Raji (cell line): Measurements from ENCODE around the gene PAK1.

Source experiments
- POLR2A ChIP-seq: IDR thresholded peaks from 2 replicates; pipeline ENCODE4 v1.6.1; 2011; ENCODE audit warnings: low read depth, low read length, control low read depth; ENCODE audit not compliant: insufficient read depth

PAK1 gene

GRCh38 chr11:77322926-77323590 is 150.8 kb downstream of the PAK1 start:
- TF ChIP-seq POLR2A = no peak

DNA sequence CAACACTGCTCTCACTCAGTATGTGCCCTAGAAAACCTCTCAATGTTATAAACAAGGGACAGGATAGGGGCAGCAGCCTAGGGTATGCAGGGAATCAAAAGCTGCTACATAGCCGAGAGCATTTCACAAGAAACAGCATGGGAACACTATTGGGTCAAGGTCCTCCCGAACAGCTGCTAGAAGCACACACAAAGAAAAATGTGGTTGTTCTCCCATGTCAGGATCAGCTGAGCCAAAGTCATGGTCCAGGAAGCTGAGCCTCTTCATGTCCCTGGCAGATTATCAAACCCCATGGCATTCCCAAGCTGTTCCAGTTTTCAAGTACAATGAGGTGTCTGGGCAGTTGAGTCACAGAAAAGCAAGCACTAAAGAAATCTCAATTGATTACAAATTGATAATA is 151.4 kb downstream of the PAK1 start:
- no peak for TF ChIP-seq POLR2A

DNA sequence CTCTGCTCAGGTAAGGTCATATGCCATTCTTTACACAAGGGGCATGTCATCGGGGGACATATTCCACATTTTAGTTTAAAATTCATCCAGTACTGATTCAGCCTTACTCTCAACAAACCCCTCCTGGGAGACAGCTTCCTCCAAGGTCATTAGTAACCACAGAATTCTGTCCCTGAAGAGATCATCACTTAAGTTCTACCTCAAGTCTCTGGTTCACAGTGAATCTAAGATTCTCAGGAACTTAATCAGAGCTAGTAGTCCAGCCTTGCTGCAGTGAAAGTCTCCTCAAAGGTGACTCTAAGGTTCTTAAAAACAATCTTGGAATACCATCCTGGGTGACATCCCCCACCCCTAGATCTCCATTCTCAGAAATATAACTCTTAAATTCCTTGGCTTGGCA is 153.5 kb downstream of the PAK1 start:
- TF ChIP-seq POLR2A = no peak

GRCh38 chr11:77318600-77318999 is 155.3 kb downstream of the PAK1 start:
- TF ChIP-seq POLR2A = no peak

DNA sequence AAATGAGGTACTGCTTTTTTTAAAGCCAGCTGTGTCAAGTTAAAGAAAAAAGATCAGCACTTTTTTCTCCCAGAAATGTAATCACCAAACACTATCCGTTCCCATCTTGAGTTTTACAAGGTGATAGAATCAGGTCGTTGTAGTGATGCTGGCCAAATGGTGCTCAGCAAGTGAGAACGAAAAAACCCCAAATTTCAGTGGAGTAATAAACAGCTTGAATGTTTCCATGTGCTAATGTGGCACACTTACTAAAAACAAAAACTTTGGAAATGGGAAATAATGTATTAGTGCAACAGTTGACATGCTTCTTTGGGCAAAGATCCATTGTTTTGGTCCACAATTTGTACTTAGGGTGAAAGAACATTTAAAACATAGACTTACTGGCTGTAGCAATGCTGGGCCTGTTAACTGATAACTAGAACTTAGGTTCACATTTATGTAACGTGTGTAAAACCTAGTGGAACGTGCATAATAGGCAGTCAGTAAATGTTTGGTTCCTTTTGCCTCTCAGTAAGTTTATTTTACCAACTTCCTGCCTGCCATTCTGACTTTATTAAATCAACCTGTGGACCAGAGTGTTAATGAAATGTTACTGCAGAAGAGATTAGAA is 157.1 kb downstream of the PAK1 start:
- no peak for TF ChIP-seq POLR2A

DNA sequence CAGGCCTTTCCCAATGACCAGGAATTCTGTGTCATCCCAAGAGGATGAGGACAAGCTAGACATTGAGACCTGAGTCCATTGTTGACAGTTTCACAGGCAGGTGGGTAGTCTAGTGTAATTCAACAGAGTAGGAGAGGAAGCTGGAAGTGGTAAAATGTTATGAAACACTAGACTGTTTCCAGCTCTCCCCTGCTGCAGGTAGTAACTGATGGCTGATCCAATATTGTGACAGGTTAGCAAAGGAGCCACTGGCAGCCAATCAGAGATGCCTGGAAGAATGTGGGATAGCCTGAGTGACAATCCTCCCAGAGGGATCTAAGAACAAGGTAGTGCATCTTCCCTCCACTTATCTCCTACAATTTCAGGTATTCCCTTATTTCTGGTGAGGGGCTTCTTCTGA is 161.8 kb downstream of the PAK1 start:
- no peak for TF ChIP-seq POLR2A

DNA sequence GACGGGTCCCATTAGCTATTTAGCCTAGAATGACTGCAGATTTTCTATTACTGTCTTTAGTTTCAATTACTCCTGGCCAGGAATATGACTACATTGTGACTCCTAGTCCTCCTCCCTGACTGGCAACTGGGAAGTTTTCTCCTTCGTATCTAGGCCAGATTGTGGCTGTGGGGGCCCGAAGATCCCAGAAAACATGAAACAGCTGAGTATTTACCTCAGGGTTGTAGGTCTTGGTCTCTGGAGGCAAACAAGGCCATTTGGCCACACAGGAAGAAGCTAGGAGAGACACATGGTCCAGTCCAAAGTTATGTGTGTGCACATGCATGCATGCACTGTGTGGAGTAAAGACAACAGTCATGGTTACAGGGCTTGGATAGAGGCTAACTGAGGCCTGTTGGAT is 162.2 kb downstream of the PAK1 start:
- no peak for TF ChIP-seq POLR2A

DNA sequence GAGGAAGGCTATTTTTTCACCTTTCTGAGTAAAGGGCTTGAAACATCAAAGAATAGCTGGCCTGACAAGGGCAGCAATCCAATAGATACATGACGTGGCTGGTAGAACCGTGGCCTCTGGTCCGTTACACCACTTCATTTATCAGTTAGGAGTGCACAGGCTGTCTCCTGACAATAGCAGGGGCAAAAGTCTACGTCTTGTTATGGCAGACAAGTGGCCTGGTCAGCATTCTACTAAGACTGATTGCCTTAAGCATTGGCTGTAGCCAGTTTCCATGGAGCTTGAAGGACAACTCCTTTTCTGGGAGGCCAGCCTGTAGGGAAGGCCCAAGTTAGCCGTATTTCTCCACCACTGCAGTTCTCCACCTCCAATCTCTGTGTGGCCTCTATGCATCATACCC is 163.2 kb downstream of the PAK1 start:
- TF ChIP-seq POLR2A = no peak

DNA sequence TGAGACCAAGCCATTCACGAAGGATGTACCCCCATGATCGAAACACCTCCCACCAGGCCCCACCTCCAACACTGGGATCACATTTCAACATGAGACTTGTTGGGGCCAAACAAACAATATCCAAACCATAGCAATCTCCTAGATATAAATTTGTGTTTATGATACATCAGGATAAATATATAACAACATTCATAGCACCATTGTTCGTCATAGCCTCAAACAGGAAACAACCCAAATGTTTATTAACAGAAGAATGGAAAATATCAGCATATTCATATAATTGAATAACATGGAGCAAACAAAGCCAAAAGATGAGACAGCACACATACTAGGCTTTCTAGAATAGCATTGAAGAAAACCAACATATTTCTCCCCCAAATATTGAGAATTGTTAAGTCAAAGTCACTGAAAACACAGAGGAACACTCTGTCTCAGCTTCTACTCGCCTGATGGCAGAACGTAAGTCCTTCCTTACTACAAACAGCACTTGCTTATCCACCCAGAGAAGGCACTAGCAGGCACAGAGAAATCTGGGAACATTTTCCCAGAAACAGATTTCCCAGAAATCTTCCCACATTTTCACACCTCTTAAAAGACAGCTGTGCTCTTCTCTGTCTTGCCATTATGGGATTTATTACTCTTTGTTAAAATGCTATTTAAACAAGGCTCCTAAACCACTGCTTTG is 164.4 kb downstream of the PAK1 start:
- TF ChIP-seq POLR2A = no peak

DNA sequence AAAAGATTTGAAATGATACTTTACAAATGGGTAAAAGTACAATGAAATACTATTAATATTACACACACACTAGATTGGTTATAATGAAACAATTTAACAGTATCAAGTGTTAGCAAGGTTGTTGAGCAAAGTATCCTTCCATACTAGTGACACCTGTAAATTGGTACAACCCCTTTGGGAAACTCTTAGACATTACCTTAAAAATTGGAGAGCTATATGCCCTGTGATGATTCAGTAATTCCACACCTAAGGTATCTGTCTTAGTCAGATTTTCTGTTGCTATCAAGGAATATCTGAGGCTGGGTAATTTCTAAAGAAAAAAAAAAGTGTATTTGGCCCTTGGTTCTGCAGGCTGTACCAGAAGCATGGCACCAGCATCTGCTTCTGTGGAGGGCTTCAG is 165.1 kb downstream of the PAK1 start:
- TF ChIP-seq POLR2A = no peak

- TF ChIP-seq POLR2A = no peak
These were observed 170.6 kb downstream of the PAK1 start for GRCh38 chr11:77303328-77303727.

DNA sequence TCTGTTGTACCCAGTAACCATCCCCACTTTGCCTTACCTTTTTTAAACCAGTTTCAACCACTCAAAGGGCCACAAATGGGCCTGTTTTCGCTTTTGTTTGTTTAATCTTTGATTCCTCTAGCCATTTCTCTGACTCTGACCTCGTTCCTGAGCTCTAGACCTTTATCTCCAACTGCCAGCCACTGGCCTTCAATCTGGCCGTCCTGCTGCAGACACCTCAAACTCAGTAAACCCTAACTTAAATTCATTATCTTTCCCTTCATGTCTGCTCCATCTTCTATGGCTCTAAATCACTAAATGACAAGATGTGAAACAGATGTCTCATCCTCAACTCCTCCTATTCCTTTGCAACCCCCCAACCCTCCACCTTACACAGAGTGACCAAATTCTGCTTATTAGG is 171.1 kb downstream of the PAK1 start:
- no peak for TF ChIP-seq POLR2A

- TF ChIP-seq POLR2A = no peak
These were observed 172.4 kb downstream of the PAK1 start, which contains the start of gene GDPD4 for GRCh38 chr11:77301510-77301909. GDPD4 (minus strand) TSS chr11:77301686; CDS start chr11:77285137, 16,549 bp downstream.

- no peak for TF ChIP-seq POLR2A
These were observed 173.2 kb downstream of the PAK1 start for GRCh38 chr11:77300695-77301094.

DNA sequence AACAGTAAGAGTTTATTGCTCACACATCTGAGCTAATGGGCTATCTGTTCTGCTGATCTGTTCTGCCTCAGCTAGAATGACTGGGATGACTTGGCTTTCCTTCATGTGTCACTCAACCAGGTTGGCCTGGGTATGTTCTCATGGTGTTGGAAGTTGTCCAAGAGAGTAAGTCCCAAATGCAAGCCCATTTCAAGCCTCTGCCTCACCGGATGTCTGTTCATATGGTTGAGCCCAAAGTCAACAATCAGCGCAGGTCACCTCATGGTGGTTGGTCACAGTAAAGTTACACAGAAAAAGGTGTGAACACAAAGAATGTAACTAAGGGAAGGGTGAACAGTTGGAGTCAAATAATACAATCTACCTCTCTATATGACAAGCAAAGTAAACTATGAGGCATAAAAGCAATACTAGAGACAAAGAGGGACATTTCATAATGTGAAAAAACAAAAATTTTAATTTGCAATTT is 174.3 kb downstream of the PAK1 start:
- TF ChIP-seq POLR2A = no peak

- TF ChIP-seq POLR2A = no peak
These were observed 179.9 kb downstream of the PAK1 start for GRCh38 chr11:77294040-77294439.
